GM20000 (cell line): ENCODE data around the gene PTGER1.
A peak's percentile ranks its signal among the peaks of the same experiment; 100 is the strongest.

Experiments
- DNase-seq: peaks from one replicate; pipeline ENCODE4 v3.0.0; 2012; ENCODE audit warnings: low spot score
- CTCF ChIP-seq: IDR thresholded peaks from 2 replicates; pipeline ENCODE4 v1.5.1; 2012; ENCODE audit warnings: mild to moderate bottlenecking, control low read depth; ENCODE audit errors: extremely low read depth, missing control alignments

The PTGER1 gene

GRCh38 chr19:14437578-14438140, 37.5 kb downstream of the PTGER1 start:
- no peak for TF ChIP-seq CTCF
- DNase-seq, result no peak

DNA sequence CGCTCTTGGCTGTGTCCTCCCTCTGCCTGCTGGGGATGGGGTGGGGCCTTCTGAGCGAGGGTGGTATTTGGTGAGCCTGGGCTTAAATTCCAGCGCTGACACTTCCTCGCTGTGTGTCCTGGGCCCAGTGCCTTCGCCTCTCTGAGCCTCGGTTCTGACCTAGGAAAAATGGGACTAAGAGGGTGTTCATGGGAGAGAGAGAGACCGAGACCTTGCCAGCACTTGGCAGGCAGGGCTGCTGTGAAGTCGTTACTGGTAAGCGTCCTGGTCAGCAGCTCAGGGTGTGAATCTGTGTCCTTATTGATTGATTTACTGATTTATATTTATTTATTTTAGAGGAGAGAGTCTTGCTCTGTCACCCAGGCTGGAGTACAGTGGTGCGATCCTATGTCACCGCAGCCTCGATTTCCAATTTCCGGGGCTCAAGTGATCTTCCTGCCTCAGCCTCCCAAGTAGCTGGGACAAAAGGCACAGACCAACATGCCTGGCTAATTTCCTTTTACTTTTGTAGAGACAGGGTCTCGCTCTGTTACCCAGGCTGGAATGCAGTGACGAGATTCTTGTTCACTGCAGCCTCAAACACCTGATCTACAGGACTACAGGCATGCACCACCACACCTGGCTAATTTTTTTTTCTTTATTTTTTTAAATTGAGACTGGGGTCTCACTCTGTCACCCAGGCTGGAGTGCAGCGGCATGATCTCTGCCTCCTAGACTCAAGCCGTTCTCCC, 39.7 kb downstream of the PTGER1 start:
- DNase-seq, result no peak
- TF ChIP-seq CTCF, result no peak

DNA sequence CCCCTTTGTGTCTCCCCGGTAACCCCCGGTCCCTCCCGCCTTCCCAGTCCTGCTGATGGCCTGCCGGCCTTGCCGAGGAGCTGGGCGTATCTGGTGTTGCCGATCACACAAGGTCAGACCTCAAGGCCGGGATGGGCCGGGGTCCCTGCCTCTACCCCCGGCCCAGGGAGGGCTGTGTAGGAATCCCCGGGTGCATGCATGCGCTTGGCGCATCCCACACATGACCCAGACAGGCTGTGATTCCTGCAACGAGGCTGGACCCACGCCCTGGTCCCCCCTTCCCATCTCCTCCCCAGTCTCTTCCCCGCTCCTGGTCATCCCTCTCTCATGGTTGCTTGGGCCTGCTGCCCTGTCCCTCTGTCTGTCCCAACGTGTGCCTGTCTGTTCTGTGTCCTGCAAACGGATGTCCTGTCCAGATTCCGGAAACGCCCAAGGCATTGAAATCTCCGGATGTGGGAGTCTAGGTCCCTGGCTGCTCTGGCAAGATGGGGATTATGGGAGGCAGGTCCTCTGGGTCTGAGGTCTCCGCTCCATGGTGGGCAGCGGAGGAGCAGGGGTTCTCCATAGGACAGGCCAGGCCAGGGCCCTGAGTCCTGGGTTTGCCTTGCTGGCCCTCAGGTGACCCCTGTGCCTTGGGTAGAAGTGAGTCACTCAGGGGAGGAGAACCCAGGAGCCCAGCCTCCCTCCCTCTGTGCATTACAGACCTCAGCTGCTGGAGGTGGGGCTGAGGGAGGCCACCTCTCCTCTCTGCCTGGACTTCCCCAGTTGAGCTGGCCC, 40.4 kb downstream of the PTGER1 start:
- DNase-seq, result no peak
- no peak for TF ChIP-seq CTCF

- TF ChIP-seq CTCF, result no peak
- peak; percentile 55 for DNase-seq
Observed at GRCh38 chr19:14433554-14434501, 41.3 kb downstream of the PTGER1 start.

DNA sequence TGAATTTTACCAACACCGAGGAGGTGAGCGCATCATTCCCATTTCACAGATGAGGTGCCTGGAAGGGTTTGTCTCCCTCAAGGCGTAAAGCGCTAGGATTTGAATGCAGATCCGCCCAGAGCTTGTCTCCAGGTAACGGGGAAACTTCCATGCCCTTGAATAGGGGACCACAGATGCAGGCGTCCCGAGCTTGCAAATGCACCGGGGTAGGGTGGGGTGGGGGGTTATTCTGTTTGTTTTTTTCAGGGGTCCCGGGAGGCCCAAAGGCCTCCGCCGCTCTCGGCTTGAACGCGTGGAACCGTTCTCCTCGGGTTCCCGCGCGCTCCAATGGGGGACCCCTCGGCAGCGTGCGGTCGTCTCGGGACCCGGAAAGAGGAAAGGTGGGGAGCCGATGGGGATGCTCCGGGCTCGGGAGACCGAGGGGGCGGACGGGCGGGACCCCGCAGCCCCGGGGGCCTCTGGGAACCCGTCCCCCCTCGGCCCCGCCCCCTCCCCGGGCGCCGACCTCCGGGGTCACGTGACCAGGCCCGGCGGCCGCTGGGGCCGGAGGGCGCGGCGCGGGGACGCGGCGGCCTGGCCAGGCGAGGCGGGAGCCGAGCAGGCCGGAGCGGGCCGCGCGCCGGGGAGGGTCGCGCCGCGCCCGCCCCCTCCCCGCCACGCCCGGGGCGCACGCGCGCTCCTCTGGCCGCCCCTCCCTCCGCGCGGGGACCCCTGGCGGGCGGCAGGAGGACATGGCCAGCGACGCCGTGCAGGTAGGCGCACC, 42.2 kb downstream of the PTGER1 start, which contains the start of gene PKN1:
Gene PKN1, plus strand, starts transcription at position 516 of the 763 bp plus-strand sequence. Its CDS starts 216 bp downstream, at position 732.
- no peak for TF ChIP-seq CTCF
- DNase-seq, result peak; percentile 94

DNA sequence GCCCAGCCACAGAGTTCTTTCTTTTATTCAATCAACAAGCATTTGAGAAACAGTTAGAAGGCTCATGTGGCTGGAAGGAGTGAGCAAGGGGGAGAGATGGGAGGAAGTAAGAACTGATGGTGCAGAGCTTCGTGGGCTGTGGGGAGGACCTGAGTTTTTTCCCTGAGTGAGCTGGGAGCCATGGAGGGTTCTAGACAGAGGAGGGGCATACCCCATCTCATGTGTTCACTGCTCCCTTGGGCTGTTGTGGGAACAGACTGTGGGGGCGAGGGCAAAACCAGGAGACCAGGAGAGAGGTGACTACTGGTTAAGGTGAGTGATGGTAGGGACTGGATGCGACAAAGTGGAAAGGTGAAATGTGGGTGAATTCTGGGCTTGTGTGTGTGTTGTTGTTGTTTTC, 44.4 kb downstream of the PTGER1 start:
- DNase-seq, result no peak

More for the DNA sequence above, 44.4 kb downstream of the PTGER1 start:
- TF ChIP-seq CTCF, result no peak
